HepG2 (cell line): ENCODE data around the gene AFF1. TPM values are rescaled to one million over a fixed set of nuclear protein-coding genes. Genes with fewer than 3 reads are reported as not detected.

ENCODE experiments used
- ATAC-seq: fragments of 200-7000 bp; cut with Tn5 transposase; 3 replicates; pipeline ENCODE4 v1.9.1; 2020; ENCODE audit warnings: mild to moderate bottlenecking, moderate library complexity
- BruUV-seq: library from RNA; stranded (reverse); fragments of 400-500 nt; replicated peaks from 2 replicates; lab custom pipeline; 2021; lab: Mats Ljungman, UMichigan
- CTCF ChIA-PET: fragments of 300-600 bp; formaldehyde crosslinking; extraction: SDS; loops from one replicate; lab custom pipeline; 2021; ENCODE audit warnings: low total read pairs, inconsistent platforms, low intra/inter-chr PET ratio; lab: Yijun Ruan, JAX
- POLR2A ChIA-PET: fragments of 350-600 bp; sonication (Branson Sonifier 250); formaldehyde crosslinking; loops from one replicate; lab custom pipeline; 2020; ENCODE audit warnings: antibody characterized with exemption, inconsistent platforms; lab: Yijun Ruan, JAX
- DNase-seq: peaks from one replicate; pipeline ENCODE4 v3.0.0-alpha.2; 2015; ENCODE audit warnings: low spot score
- FAIRE-seq: peaks from 3 replicates; lab custom pipeline; 2011; peaks lifted over from hg19 to GRCh38; lab: Jason Lieb, UNC
- H2AFZ ChIP-seq: one replicate; pipeline ENCODE4 v1.6.1; 2011; ENCODE audit warnings: low read length, inconsistent platforms
- H3K27ac ChIP-seq: fragments of 300-600 bp; 3 replicates; pipeline ENCODE4 v1.8.0; 2011; ENCODE audit warnings: mixed run types, mild to moderate bottlenecking, mixed read lengths, low read length, inconsistent platforms; ENCODE audit not compliant: insufficient read depth; ENCODE audit errors: extremely low read length
- H3K27me3 ChIP-seq, 2 experiments: fragments of 200-600 bp in 1 of 2; 2 replicates in 1 of 2; 3 replicates in 1 of 2; pipeline versions ENCODE4 v1.6.0 to v1.8.0; 2011; ENCODE audit warnings: low read length in 2 of 2, mild to moderate bottlenecking in 2 of 2, moderate library complexity in 2 of 2, inconsistent platforms in 1 of 2; ENCODE audit not compliant: insufficient read depth in 2 of 2, control insufficient read depth in 1 of 2
- H3K36me3 ChIP-seq, 2 experiments: fragments of 200-600 bp in 1 of 2; replicated peaks in 1 of 2; 2 replicates in 1 of 2; 3 replicates in 1 of 2; pipeline versions ENCODE4 v1.5.1 to v1.8.0; 2011; ENCODE audit warnings: low read length in 2 of 2, inconsistent platforms in 1 of 2; ENCODE audit not compliant: insufficient read depth in 2 of 2, control insufficient read depth in 1 of 2
- H3K4me1 ChIP-seq: 2 replicates; pipeline ENCODE4 v1.5.1; 2012; ENCODE audit warnings: low read length, inconsistent platforms; ENCODE audit not compliant: insufficient read depth
- H3K4me2 ChIP-seq: 2 replicates; pipeline ENCODE4 v1.6.0; 2011; ENCODE audit warnings: low read depth, low read length, inconsistent platforms
- H3K4me3 ChIP-seq, 3 experiments: fragments of 200-600 bp in 1 of 3; sonication (generic), shearing (Covaris generic) in 1 of 3; replicated peaks in 1 of 3; 2 replicates each; pipeline ENCODE4 v1.5.1; 2011 to 2016; ENCODE audit warnings: low read length in 3 of 3, inconsistent platforms in 2 of 3, low read depth in 2 of 3, mild to moderate bottlenecking in 2 of 3, control low read depth in 1 of 3, mixed read lengths in 1 of 3; ENCODE audit not compliant: insufficient read depth in 1 of 3
- H3K79me2 ChIP-seq: one replicate; pipeline ENCODE4 v1.6.1; 2011; ENCODE audit warnings: low read length, inconsistent platforms; ENCODE audit not compliant: insufficient read depth
- H3K9ac ChIP-seq: 2 replicates; pipeline ENCODE4 v1.6.0; 2011; ENCODE audit warnings: mild to moderate bottlenecking, low read depth, low read length, inconsistent platforms; ENCODE audit not compliant: insufficient read depth
- H3K9me3 ChIP-seq: 2 replicates; pipeline ENCODE4 v1.5.1; 2012; ENCODE audit warnings: mild to moderate bottlenecking, low read length
- H4K20me1 ChIP-seq: 2 replicates; pipeline ENCODE4 v1.6.0; 2011; ENCODE audit warnings: inconsistent platforms, mild to moderate bottlenecking, low read length, moderate library complexity; ENCODE audit not compliant: insufficient read depth
- FOXA3 ChIP-seq: IDR thresholded peaks from 2 replicates; pipeline ENCODE4 v1.6.1; 2016; ENCODE audit warnings: missing genetic modification reagents, missing compliant biosample characterization
- NCOA2 ChIP-seq: sonication (generic); formaldehyde crosslinking; IDR thresholded peaks from 2 replicates; pipeline ENCODE4 v1.8.0; 2022; ENCODE audit warnings: inconsistent platforms
- NR2F2 ChIP-seq: IDR thresholded peaks from 2 replicates; pipeline ENCODE4 v1.6.1; 2012; ENCODE audit warnings: low read depth, inconsistent platforms, borderline replicate concordance
- NR2F6 ChIP-seq, 2 experiments: IDR thresholded peaks; 2 replicates each; pipeline ENCODE4 v1.6.1; 2016; ENCODE audit warnings: antibody characterized with exemption in 1 of 2, mild to moderate bottlenecking in 1 of 2
- SKI ChIP-seq: fragments of 450-650 bp; IDR thresholded peaks from one replicate; pipeline ENCODE4 v1.6.1; 2018; ENCODE audit warnings: mild to moderate bottlenecking; ENCODE audit not compliant: partially characterized antibody
- U2AF1 ChIP-seq: fragments of 200-400 bp; formaldehyde crosslinking; optimal IDR thresholded peaks from 2 replicates; pipeline ENCODE3; 2017; ENCODE audit warnings: mild to moderate bottlenecking, low read depth, low read length
- ZNF24 ChIP-seq: fragments of 450-650 bp; IDR thresholded peaks from 2 replicates; pipeline ENCODE4 v1.6.1; 2017; ENCODE audit warnings: antibody characterized with exemption, mild to moderate bottlenecking
- WGBS: methylation state at CpG from one replicate; pipeline ENCODE4 v1.1.6; 2017; ENCODE audit warnings: low lambda C conversion rate; 5-methylcytosine and 5-hydroxymethylcytosine counted together
- in situ Hi-C: cut with HindIII; loops from 2 replicates; pipeline ENCODE4 v1.10.0; 2017; ENCODE audit warnings: low pct_unique_long_range_greater_than_20kb; ENCODE audit not compliant: extremely low pct_ligation_motif_present
- intact Hi-C: fragments of 100-400 bp; cut with micrococcal nuclease; formaldehyde crosslinking; loops from one replicate; pipeline ENCODE4 v1.10.0; 2022; ENCODE audit not compliant: unreplicated experiment
- polyA plus RNA-seq, 8 experiments: library from polyadenylated mRNA; depleted of rRNA in 3 of 8; stranded (reverse) in 7 of 8; unstranded in 1 of 8; fragments of >200 nt; fragmentation: Illumina TruSeq in 4 of 8; extraction: Trizol in 4 of 8; gene quantifications; 2 replicates each; pipeline versions ENCODE4 v1.2.1 to v1.2.3, GENCODE V29; 2011 to 2016; ENCODE audit warnings: low read depth in 4 of 8, missing spikeins in 1 of 8, mixed read lengths in 1 of 8; ENCODE audit not compliant: insufficient read depth in 1 of 8
- total RNA-seq, 5 experiments: library from RNA; depleted of rRNA; stranded (reverse); fragments of >200 nt; fragmentation: Illumina TruSeq; extraction: Trizol; gene quantifications; 2 replicates each; pipeline ENCODE4 v1.2.3, GENCODE V29; 2016; ENCODE audit warnings: low read depth in 1 of 5
- TF ChIP-seq, protein P1 (sequence below): IDR thresholded peaks from 2 replicates; pipeline ENCODE4 v1.4.0; 2020; ENCODE audit warnings: mild to moderate bottlenecking, missing genetic modification reagents

AFF1 gene
- total and polyA plus RNA-seq, 2 of the 13 experiments (the other 11 are each of a cell fraction or from before 2014, with no cell fraction given) = 15.5 to 15.9 TPM

DNA sequence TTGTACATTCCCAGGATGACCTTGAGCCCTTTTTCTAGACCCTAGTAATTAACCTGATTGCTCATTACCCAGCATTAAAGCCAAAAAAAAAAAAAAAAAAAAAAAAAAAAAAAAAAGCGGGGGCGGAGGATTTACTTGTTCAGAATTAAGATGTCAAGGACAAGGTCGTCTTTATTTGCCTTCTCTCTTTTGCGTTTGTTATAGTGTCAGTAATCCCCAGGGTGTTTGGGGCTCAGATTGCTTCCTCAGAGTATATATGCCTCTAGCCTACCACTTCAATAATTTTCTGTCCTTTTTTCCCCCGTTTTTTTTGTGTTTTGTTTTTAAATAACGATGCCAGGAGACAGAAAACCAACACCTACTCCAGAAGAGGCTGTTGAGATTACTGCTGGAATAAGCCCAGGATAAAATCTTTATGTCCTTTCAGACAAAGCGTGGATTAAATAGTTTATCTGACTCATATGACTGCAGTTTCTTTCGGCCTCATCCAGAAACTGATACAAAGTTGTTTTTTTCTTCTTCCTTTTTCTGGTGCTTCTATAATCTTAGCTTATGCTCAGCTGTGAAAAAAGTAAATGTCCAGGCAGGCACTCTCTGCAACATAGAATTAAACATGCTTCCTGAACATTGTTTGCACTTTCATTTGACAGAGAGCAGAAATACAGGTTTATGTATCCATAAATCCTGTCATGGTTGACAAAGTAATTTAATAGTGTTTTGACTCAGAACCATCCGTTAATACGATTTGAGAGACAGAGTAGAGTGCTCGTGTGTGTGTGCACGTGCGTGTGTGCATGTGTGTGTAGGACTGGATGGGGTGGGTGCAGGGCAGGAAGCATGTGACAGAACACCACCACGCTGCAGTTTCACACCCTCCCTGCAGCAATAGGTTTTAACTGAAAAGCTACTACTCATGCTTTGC, 138.6 kb downstream of the AFF1 start:
- no TSS peak for BruUV-seq
- ChIA-PET POLR2A (no interaction called here), CTCF (no interaction called here)
- no peaks in the 10 kb centered on the region for H3K27me3 ChIP-seq
- H4K20me1 ChIP-seq = peaks cover 15% of the 10 kb centered on the region; the same call in 1 of the 2 replicates
- H3K9me3 ChIP-seq = no peaks in the 10 kb centered on the region
- H2AFZ ChIP-seq = no peak overlapping the region
- 79% methylated on average over 14 of the region's 14 CpGs for WGBS
- ATAC-seq = peak; percentile 56
- no peak overlapping the region for H3K27ac ChIP-seq
- peaks cover 0 to 2% of the 10 kb centered on the region in 2 experiments; a peak in 3 of 5 replicates for H3K36me3 ChIP-seq
- in situ Hi-C loops = no loop called here
- H3K4me1 ChIP-seq = peaks cover 15% of the 10 kb centered on the region
- H3K9ac ChIP-seq = no peak overlapping the region
- 0 out of 2 replicates have a peak, but pooled peaks have one; percentile 15 for TF ChIP-seq NCOA2 (CRISPR knock-in tag)
- peak; percentile 72 for TF ChIP-seq NR2F6 (IDR thresholded peaks at IDR 0.05)
- TF ChIP-seq NR2F6 (CRISPR knock-in tag; IDR thresholded peaks at IDR 0.05) = peak; percentile 37; the same call in 1 of the 2 replicates
- TF ChIP-seq FOXA3 (CRISPR knock-in tag) = 0 out of 2 replicates have a peak, but pooled peaks have one; percentile 13
- 0 out of 2 replicates have a peak, but pooled peaks have one; percentile 39 for TF ChIP-seq NR2F2
- no peak for TF ChIP-seq U2AF1
- TF ChIP-seq, protein P1, sequence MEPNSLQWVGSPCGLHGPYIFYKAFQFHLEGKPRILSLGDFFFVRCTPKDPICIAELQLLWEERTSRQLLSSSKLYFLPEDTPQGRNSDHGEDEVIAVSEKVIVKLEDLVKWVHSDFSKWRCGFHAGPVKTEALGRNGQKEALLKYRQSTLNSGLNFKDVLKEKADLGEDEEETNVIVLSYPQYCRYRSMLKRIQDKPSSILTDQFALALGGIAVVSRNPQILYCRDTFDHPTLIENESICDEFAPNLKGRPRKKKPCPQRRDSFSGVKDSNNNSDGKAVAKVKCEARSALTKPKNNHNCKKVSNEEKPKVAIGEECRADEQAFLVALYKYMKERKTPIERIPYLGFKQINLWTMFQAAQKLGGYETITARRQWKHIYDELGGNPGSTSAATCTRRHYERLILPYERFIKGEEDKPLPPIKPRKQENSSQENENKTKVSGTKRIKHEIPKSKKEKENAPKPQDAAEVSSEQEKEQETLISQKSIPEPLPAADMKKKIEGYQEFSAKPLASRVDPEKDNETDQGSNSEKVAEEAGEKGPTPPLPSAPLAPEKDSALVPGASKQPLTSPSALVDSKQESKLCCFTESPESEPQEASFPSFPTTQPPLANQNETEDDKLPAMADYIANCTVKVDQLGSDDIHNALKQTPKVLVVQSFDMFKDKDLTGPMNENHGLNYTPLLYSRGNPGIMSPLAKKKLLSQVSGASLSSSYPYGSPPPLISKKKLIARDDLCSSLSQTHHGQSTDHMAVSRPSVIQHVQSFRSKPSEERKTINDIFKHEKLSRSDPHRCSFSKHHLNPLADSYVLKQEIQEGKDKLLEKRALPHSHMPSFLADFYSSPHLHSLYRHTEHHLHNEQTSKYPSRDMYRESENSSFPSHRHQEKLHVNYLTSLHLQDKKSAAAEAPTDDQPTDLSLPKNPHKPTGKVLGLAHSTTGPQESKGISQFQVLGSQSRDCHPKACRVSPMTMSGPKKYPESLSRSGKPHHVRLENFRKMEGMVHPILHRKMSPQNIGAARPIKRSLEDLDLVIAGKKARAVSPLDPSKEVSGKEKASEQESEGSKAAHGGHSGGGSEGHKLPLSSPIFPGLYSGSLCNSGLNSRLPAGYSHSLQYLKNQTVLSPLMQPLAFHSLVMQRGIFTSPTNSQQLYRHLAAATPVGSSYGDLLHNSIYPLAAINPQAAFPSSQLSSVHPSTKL = 0 out of 2 replicates have a peak, but pooled peaks have one; percentile 17
- TF ChIP-seq SKI = no peak
- TF ChIP-seq ZNF24 = no peak
- TF ChIP-seq, all 625 proteins: peak for 5
- FAIRE-seq = no peak
- intact Hi-C loops = no loop called here
- Histone ChIP-seq H3K4me2 (no peak overlapping the region), H3K4me3 (no peak overlapping the region), H3K79me2 (peaks cover 7% of the 10 kb centered on the region)
- peak; percentile 7 for DNase-seq
